Measurements from ENCODE around the gene COL5A1.

The COL5A1 gene

DNA sequence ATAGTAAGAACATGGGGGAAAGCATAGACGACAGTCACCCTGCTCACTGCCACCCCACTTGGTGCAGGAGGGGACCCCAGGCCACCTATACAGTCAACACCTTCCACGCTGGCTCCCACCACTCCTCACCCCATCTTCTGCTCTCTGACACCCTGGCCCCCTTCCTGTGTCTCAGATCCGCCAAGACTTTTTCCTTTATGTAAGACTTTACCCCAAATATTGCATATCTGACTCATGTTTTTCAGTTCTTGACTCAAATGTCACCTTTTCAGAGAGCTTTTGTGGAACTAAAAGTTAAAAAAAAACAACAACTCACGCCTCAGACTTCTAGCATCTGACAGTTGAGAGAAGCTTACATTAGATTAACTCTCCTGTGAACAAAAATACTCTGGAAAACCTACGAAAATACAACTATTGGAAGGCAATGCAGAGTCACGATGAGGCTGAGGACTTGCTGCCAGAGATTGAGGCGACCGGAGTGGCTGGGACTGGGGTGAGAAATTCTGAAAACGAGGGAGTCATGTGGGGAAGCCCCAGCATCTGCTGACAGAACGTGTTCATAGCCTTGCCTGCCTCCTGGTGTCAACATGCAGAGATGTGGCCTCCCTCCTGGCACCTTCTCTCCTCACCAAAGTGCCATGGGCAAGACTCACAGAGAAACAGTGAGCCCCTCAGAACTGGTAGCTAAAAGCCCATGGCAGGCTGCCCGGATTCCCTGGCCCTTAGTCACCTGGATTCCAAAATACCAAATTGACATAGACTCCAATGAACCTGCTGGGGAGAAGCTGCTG, 216.6 kb downstream of the COL5A1 start:
- no peak for DNase-seq (ENCODE audit: low spot score)

DNA sequence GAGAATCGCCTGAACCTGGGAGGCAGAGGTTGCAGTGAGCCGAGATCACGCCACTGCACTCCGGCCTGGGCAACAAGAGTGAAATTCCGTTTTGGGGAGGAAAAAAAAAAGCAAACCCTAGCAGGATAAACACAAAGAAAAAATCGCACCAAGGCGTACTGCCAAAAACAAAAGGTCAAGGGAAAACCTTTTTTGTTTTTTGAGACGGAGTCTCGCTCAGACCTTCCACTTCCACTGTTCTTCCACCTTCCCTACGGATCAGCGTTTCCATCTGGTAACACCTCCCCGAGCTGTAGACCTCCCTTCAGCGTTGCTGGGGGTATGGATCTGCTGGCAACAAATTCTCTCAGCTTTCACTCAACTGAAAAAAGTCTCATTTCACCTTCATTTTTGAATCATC, 218.9 kb downstream of the COL5A1 start:
- no peak for DNase-seq (ENCODE audit: low spot score)

DNA sequence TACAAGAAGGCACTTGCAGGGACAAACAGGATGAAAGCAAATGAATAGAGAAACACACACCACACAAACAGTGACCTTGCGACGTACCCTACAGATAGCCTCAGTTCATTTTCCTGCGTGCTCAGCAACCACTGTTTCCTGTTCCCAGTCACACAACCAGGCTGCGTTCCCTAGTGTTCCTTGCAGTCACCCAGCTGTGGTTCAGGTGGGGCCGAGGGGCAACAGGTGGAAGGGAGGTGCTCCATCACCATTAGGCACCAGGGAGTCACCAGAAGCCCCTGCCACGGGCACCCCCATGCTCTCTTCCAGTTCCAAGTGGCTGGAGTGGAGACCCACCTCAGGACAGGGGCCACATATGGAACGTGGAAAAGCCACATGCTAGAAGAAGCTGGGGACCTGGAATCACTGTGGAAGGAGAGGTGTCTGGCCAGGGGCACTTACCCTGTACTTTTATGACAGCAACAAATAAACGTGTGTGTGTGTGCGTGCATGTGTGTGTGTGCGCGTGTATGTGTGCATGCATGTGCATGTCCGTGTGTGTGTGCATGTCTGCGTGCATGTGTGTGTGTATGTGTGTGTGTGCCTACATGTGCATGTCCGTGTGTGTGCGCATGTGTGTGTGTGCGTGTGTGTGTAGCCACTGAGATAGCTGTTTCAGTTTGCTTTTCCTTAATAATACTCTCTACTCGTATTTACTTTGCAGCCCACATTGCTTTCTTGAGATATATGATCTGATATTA, 220.2 kb downstream of the COL5A1 start:
- no peak for DNase-seq (ENCODE audit: low spot score)

DNA sequence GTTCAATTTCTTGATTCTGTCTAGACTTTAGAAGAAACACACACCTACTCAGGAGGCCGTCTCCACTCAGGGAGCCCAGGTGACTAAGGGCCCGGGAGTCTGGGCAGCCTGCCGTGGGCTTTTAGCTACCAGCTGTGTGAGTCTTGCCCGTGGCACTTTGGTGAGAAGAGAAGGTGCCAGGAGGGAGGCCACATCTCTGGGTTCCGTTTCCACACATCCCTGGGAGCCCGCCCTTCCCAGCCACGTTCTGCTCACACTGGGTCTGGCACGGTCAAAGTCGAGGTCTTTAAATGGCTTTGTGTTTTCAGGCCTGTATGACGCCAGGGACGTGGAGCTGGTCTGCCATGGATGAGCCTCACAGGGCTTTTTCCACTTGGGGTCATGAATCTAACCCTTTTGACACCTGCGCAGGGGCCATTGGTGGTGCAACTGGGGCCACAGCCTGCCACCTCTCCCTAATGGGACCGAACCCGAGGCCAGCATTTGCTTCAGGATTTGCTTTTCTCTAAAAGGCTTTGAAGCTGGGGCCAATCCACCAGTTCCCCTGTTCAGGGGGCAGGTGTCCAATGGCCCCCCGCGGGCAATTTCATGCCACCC, 221.8 kb downstream of the COL5A1 start:
- DNase-seq (ENCODE audit: low spot score): no peak

DNA sequence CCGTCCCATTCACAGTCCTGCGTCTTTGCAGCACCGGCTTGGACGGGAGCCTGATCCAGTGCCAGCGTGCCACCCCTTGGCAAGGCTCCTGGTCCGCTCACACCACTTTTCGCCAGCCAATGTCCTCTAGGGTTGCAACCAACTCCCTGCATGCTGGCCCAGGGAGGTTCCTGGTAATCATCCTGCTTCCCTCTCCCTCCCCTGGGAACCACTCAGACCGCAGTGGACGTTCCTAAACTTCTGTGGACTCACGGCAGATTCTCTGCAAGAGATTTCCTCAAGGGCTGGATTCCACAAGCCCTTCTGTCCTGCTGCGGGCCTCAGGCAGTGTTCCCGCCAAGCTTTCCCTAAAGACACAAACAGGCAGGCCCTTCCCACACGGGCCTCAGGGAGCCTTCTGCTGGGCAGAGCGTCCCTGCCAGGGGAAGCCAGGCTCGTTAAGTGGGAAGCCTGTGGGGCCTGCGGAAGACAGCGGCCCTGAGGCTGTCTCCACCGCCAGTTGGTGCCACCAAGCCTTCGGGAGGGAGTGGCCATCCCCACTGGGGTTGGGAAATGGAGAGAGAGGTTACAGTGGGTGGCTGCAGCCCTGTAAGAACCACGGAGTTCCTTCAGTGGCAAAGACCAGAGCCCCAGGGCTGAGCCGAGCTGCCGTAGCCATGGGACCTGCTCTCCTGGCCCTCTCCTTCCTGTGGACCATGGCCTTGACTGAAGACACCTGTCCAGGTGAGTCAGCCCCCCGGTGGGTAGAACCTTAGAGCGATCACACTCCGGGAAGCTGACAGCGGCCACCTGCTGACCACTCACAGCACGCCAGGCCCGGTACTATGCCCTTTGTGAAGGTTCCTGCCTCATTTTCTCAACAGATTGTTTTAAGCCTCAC, 222.6 kb downstream of the COL5A1 start:
- no peak for DNase-seq (ENCODE audit: low spot score)

DNA sequence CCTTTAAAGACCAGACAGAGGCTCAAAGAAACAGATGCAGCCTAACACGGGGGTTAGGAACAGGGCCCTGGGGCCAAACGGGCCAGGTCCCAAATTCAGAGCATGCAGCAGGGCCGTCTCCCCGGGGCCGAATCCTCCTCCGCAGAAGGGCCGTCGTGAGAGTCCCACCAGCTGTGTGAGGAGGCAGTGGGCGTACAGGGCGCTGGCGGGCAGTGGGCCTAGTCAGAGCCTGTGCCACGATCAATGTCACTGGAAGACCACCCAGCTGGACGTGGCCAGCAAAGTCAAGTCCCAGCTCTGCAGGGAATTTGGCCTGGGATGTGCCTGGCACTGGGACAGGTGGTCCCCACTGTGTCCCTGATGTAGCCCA, 223.2 kb downstream of the COL5A1 start:
- DNase-seq (ENCODE audit: low spot score): no peak

DNA sequence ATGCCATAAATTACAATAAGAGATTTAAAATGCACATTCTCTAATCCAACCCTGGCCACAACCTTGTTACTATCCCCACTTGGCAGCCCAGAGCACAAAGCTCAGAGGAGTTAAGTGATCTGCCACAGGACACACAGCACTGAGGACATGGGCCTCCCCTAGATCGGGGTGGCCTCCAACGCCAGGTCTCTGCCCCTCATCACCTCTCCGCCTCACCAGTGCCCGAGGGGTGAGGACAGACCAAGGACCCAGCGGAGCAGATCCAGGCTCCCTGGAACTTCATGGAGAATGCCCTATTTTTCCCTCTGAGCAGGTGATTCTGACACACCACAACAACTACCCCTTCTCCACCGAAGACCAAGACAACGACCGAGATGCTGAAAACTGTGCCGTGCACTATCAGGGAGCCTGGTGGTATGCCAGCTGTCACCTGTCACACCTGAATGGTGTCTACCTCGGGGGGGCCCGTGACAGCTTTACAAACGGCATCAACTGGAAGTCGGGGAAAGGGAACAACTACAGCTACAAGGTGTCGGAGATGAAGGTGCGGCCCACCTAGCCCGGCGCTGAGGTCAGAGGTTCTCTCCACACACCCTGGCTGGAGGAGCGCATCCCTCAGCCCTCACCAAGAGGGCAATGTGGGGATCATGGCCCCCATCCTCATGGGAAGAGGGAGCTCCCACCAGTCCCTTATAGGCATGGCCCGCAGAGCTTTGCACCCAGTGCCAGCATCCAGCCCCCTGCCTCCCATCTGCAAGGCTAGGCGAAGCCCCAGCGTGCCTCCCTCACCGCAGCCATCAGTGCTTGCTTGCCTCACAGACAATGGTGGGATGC, 226.5 kb downstream of the COL5A1 start:
- no peak for DNase-seq (ENCODE audit: low spot score)

DNA sequence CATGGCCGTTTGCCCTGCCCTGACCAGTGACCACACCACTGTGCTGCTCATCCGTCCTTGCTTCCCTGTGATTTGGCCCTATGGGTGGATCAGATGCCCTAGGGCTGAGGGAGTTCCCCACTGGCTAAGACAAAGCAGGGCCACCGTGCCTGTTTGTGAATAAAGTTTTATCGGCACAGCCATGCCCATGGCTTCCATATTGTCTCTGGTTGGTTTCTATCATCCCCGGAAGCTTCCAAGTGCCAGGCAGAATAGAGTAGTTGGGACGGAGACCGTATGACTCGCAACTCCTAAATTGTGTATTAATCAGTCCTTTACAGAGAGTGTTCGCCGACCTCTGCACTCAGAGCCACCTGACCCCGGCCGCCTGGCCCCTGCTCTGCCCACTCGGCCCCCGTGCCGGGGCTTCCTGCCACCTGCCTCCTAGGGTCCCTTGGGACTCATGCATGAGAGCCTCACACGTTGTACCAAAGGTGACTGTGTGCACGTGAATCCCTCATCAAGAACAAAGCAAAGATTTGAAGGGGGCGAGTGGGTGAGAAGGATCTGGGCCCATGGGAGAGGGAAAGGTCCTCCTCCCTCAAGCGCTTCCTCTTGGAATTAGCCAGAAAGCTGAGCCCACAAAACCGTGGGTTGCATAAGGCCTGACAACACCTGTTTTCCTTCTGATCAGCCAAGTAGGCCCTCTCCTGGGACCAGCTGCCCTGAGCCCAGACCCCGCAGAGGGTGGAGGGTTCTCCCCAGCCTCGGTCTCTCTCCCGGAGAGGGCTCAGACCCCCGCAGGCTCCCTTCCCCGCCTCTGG, 227.3 kb downstream of the COL5A1 start:
- DNase-seq (ENCODE audit: low spot score): no peak

DNA sequence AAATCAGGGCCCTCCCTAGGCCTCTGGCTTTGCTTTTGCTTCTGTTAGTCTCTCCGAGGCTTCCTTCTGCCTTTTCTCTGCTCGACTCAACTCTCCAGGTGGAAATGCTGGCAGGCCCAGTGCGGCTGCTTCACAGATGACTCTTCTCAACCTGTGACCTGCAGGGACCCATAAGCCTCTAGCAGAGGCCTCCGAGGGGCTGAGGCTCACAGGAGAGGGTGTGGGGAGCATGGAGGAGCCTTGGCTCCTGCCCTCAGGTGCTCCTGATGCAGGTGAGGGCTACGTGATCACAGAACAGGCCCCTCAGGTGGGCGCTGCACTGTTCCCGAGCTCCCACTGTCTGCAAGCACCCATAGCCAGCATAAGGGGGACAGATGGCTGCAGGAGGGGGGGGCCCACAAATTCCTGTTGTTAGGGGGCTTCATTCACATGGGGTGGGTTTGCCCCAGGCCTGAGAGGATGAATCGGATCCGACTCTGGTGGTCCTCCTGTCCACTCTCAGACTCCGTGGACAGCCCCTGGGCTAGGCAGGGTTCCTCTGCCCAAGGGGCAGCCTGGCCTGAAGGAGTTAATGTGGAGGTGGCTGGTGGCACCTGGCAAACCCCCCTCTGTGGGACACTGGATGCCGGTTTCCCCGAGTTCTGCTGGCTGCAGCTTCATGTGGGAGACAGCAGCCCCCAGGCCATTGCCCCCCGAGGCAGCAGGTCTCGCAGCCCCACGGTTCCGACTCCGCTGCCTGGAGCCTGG, 228.1 kb downstream of the COL5A1 start:
- no peak for DNase-seq (ENCODE audit: low spot score)

DNA sequence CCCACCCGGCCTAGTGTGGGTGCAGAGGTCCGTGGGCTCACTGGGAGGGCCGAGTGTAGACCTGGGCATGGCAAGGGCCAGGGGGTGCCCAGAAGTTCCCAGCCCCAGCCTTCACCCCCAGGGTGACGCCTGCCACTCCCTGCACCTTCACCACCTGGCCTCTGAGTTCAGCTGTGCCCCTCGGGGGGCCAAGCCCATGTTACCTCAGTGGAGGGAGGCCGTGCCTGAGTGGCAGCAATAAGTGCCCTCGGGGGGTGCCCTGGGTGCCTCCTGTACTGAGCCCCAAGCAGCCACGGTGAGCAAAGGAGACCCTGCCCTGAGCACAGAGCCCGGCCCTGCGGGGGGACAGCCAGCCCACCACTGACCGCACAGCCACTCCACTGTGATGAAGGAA, 228.7 kb downstream of the COL5A1 start:
- DNase-seq (ENCODE audit: low spot score): no peak

DNA sequence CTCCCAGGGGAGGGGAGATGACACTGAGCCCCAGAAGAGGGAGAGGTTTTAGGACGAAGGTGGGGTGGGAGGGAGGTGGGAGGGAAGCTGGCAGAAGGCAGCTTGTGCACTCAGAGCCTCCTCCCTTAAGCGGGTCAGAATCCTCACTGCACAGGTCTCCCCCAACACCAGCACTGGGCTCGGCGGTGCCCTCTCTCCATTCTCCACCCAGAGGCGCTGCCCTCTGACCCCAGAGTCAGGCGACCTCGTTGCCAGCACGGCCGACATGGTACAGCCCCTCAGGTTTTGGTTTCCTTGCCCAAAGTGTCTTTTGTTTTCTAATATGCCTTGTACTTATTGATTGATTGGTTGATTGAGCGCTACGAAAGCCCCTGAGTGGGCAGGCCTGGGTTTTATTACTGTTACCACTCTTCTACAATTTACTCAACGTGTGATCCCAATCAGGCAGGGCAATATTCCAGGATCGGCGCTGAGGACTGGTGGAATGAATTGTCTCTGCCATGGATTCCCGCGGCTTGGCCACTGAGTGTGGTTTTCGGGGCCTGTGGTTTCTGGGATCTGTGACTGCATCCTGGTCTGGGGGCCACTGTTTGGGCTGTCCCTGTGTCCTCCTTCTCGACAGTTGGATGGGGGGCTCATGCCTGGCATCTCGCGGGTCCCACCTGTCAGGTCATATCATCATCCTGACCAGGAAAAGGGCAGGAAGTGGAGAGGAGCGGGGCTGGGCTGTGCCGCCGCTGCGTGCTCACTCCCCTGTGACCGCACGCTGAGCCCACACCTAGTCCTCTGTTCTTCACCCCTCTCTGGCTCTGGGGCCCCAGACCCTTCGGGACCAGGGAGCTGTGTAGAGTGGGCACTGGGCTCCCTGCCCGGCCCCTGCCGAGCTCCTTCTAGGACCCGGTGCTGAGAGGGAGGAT, 229.4 kb downstream of the COL5A1 start:
- DNase-seq (ENCODE audit: low spot score): no peak

DNA sequence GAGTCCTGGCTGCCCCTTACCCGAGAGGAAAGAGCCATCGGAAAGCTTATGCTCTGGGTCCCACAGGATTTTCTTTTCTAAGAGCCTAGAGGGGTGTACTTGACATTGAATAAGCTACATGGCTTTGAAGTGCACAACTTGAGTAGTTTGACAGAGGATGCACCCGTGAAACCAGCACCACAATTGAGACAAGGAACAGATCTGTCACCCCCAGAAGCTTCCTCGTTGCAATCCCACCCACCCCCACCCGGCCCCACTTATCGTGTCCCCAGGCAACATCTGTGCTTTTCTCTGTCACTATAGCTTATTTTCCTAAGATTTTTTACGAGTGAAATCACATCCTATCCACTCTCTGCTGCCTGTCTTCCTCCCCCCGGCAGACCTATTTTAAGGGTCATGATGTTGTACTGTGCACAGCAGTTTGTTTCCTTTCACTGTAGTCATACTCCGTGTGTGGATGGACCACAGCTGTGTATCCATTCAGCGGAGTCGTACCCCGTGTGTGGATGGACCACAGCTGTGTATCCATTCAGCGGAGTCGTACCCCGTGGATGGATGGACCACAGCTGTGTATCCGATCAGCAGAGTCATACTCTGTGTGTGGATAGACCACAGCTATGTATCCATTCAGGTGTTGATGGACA, 230.2 kb downstream of the COL5A1 start:
- no peak for DNase-seq (ENCODE audit: low spot score)

DNA sequence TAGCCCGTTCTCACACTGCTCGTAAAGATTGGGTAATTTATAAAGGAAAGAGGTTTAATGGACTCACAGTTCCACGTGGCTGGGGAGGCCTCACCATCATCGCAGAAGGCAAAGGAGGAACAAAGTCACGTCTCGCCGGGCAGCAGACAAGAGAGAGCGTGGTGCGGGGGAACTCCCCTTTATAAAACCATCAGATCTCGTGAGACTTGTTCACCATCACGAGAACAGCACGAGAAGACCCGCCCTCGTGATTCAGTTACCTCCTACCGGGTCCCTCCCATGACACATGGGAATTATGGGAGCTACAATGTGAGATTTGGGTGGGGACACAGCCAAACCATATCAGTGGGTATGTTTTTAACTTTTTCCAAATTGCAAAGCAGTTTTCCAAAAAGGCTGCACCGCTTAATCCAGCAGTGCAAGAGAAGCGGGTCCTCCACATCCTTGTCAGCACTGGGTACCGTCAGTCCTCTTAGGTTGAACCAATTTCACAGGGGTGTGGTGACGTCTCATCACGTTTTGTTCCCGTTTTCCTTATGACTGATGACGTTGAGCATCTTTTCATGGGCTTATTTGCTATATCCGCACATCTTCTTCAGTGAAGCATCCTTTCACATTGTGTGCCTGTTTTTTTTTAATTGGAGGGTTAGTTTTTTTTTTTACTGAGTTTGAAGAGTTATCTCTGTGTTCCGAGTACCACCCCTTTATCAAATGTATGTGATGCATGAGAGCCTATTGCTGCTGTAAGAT, 231.1 kb downstream of the COL5A1 start:
- peak; percentile 16 for DNase-seq (ENCODE audit: low spot score)

DNA sequence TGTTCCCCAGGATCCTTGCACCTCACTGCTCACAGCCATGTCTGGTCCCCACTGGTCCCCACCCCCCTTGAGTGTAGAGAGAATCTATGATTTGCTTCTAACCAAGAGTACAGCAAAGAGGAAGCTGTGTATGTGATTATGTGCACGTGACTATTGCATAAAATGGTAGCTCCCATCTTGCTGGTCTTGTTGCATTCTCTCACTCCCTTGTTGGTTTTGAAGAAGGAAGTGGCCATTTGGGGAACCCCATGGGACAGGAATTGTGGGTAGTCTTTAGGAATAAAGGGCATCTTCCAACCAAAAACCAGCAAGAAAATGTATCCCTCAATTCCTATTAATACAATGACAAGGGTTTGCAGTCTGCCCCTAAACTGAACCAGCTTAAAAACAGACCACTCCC, 233.8 kb downstream of the COL5A1 start:
- peak; percentile 18 for DNase-seq (ENCODE audit: low spot score)

DNA sequence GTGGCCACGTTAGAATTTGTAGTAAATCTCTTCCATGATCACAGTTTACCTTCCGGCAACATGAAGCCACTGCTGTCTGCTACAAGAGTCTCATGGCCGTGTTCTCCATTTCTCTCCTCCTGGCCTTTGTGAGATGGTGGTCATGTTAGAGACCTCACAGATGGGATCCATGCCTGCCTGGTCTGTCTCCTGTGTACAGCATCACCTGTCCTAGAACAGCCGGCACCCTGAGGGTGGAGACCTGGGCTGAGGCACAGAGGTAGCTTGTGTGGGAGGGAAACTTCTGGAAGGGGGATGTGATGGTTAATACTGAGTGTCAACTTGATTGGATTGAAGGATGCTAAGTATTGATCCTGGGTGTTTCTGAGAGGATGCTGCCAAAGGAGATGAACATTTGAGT, 235.9 kb downstream of the COL5A1 start:
- peak; percentile 17 for DNase-seq (ENCODE audit: low spot score)

DNA sequence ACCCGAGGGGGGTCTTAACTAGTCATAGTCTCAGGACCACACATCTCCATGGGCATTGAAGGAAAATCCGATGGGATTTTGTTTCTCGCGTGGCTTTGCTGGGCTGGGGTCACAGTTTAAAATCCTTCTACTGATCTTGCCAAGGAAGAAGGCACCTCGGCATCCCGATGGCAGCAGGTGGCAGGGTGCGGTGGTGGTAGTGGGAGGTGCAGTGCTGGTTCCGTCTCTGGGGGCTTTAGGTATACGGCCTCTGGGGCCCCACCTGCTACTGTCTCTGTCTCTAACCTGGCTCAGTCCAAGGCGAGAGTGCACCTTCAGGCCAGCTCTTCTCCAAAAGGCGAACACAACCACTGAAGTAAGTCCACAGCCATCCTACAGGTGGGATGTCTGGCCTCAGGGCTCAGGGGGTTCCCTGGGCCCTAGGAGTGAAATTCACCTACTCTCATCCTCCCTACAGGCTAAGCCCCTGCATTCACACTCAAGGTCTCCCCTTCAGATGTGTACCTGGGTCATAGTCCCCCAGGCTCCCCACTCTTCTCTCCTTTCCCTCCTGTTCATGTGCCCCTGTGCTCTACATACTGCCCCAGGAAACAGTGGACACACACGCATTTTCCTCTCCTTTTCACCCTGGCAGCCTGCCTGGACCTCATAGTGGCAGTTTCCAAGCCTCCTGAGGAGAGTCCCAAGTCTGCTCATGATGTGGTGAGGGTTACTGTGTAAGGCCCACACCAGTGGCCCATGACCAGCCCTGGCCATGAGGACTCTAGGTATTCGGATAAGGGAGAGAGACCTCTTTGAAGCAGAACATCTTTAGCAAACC, 238.3 kb downstream of the COL5A1 start:
- no peak for DNase-seq (ENCODE audit: low spot score)

Measured in ecto neural progenitor cell (in vitro differentiated cells).